GM19023 (cell line): Measurements from ENCODE around the gene CES5A.
"Not testable (repeated sequence)": the region's sequence is repeated elsewhere in the genome, so short reads cannot be mapped to it uniquely, and the experiment has no call there.

ENCODE experiments used
- ATAC-seq: cut with Tn5 transposase; IDR thresholded peaks from one replicate; pipeline ENCODE4 v1.9.1; 2021; ENCODE audit warnings: mild to moderate bottlenecking, moderate library complexity; ENCODE audit not compliant: unreplicated experiment

Gene CES5A, protein sequence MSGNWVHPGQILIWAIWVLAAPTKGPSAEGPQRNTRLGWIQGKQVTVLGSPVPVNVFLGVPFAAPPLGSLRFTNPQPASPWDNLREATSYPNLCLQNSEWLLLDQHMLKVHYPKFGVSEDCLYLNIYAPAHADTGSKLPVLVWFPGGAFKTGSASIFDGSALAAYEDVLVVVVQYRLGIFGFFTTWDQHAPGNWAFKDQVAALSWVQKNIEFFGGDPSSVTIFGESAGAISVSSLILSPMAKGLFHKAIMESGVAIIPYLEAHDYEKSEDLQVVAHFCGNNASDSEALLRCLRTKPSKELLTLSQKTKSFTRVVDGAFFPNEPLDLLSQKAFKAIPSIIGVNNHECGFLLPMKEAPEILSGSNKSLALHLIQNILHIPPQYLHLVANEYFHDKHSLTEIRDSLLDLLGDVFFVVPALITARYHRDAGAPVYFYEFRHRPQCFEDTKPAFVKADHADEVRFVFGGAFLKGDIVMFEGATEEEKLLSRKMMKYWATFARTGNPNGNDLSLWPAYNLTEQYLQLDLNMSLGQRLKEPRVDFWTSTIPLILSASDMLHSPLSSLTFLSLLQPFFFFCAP

DNA sequence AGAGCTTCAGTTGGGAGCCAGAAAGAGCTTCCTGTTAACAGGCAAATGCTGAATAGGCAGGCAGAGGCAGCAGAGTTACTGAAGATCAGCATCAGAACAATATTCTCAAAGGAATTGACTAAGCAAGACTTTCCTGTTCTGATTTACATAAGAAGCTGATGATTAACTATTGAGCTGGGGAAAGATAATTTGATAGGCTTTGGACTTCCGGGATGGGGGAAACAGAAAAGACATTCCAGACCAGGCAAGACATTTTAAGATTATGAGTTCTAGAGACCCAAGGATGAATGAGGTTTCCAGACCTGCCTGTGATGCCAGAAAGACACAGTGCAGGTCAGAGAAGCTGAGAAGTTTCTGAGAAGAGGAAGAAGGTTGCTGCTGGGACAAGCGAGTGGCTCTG is at the start of gene CES5A:
TSS of gene CES5A (minus strand) at position 101 of the 400 bp plus-strand sequence. CDS start 152 bp downstream, outside the sequence.
- no peak for ATAC-seq

GRCh38 chr16:55922662-55923061 is 47.5 kb upstream of the CES5A start:
- ATAC-seq: no peak

GRCh38 chr16:55917373-55918160 is 42.4 kb upstream of the CES5A start:
- ATAC-seq: no peak

DNA sequence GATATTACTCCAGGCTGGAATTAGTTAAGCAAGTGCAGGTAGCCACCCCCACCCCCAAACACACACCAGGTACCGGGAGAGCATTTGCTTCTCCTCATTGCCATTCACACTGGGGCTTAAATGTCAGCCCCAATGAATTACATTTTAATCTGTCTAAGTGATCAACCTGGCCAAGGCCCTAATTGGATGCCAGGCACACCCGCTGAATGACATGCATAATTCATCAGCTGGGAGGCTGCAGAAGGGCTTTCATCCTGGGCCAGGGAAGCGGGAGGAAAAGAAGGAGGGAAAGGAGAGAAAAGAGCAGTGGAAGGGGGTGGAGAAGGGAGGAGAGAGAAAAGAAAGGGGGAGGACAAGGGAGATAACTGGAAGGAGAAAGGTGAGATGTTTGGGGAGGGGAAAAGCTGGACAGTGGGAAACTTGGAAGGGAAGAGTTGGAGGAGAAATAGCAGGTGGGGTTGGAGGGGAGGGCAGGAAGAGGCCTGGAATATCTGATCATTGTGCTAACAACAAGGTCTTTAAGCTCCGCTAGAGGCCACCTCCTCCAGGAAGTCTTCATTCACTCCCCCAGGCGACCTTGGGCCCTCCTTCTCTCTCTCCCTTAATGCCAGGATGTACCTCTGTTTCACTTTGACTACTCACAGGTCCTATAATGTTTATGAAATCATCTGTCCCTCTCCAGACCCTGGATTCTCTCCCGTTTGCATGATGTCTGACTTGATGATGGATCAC is 40.1 kb upstream of the CES5A start:
- ATAC-seq: no peak

- ATAC-seq: no peak
Observed at GRCh38 chr16:55914383-55914782, 39.2 kb upstream of the CES5A start.

DNA sequence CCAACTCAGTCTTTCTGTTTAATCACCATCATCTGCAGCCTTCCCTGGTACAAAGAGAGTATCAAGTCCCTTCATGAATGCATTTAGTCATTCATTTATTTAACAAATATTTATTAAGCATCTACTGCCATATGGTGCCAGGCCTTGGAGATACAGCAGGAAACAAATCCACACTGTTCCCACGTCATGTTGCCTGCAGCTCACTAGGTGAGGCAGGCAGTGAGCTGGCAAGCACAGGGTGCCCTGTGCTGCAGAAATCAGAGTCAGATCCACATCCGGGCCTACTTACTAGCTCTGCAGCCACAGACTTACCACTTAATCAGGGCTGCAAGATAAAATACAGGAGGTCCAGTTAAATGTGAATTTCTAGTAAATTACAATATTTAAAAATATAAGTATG is 38.5 kb upstream of the CES5A start:
- no peak for ATAC-seq

DNA sequence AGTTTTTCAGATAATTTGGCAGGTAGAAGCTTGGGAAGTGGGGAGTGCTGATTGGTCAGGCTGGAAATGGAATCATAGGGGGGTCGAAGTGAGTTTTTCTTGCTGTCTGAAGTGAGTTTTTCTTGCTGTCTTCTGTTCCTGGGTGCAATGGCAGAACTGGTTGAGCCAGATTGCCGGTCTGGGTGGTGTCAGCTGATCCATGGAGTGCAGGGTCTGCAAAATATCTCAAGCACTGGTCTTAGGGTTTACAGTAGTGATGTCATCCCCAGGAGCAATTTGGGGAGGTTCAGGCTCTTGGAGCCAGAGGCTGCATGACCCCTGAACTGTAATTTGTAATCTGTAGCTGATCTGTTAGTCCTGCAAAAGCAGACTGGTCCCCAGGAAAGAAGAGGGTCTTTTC is 37.9 kb upstream of the CES5A start:
- ATAC-seq: not testable (repeated sequence)

- ATAC-seq: no peak
Observed at GRCh38 chr16:55912022-55912421, 36.8 kb upstream of the CES5A start.

GRCh38 chr16:55911616-55912015 is 36.4 kb upstream of the CES5A start:
- no peak for ATAC-seq

- no peak for ATAC-seq
Observed at GRCh38 chr16:55909876-55910275, 34.7 kb upstream of the CES5A start.

DNA sequence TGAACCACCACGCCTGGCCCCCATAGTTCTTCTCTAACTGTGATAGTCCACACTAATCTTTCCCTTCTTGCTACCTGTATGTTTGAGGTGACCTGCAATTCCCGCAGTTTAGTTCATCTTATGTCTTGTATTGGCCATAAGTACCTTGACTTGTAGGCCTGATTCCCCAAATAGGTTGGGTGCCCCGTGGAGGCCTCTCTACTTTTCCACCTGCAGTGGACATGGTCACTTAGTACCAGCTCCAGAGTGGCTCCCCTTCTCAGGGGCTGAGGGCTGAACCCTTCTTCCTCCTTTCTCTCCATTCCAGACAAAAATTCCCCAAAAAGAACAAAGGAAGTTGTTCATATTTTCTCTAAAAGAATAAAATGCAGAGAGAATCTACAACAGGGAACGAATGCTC is 33.5 kb upstream of the CES5A start:
- no peak for ATAC-seq

GRCh38 chr16:55907661-55908060 is 32.5 kb upstream of the CES5A start:
- ATAC-seq: no peak

- no peak for ATAC-seq
Observed at GRCh38 chr16:55906123-55906522, 30.9 kb upstream of the CES5A start.

DNA sequence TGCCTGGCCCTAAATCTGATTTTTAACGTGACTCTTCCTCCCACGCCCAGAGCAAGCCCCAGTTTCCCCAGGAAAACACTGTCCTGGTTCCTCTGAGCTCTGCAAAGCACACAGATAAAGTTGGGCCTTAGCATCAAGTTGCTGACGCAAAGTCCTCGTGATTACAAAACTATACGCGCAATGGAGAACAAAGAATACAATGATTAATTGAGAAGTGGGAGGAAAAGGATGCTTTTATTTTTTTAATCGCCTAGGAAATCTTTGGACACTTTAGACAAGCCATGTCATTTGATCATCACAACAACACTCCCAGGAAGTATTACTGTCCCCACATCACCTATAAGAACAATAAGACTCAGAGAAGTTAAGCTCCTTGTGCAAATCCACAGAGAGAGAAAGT is 30.5 kb upstream of the CES5A start:
- ATAC-seq: no peak

DNA sequence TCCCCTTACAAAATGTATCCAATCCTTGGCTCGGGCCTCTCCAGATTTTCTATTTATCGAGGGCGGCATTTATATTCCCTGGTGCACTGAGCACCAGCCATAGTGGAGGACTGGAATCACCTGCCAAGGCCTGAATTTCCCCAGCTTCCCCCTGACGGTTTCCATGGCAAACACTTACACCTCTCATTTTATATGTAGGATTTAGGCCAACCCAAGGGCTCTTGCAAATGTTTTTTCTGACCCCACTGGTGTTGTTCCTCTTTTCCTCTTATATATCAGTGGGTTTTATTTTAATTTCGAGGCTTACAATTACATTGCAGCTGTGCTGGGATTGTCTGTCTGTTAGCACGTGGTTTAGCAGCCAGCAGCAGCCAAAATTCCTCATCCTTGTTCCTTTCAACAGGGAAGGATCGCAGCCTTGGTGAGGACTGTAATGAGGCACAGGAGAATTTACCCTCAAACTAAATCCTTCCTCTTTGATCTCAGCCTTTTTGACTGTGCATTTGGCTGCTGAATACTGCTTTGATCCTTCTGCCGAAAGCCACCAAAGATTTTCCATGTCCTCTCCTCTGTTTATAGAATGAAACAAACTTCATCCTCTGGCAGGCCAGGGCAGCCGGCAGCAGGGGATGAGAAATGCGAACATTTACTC is 26.5 kb upstream of the CES5A start:
- no peak for ATAC-seq

DNA sequence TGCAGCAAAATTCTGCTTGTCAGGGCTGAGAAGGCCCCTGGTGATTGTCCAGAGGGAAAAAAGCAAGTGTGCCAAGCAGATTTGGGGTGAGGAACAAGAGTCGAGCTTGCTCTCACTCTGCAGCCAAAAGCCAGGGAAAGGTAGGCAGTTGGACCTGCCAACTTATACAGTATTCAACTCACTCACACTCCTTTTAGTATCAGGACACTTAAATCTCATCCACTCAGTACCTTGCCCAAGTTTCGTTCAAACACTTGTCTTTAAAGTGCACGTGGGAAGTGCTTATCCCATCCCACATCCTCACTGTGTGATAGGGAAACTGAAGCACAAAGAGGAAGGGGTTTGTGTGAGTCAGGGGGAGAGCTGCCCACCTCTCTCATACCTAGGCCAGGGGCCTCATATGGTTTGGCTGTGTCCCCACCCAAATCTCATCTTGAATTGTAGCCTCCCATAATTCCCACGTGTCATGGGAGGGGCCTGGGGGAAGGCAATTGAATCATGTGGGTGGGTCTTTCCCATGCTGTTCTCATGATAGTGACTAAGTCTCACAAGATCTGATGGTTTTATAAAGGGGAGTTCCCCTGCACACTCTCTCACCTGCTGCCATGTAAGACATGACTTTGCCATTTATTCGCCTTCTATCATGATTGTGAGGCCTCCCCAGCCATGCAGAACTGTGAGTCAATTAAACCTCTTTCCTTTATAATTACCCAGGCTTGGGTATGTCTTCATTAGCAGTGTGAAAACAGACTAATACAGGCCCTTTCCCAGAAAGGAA is 25.6 kb upstream of the CES5A start:
- no peak for ATAC-seq

GRCh38 chr16:55899857-55900256 is 24.7 kb upstream of the CES5A start:
- ATAC-seq: no peak

- ATAC-seq: no peak
Observed at GRCh38 chr16:55898592-55898991, 23.4 kb upstream of the CES5A start.

DNA sequence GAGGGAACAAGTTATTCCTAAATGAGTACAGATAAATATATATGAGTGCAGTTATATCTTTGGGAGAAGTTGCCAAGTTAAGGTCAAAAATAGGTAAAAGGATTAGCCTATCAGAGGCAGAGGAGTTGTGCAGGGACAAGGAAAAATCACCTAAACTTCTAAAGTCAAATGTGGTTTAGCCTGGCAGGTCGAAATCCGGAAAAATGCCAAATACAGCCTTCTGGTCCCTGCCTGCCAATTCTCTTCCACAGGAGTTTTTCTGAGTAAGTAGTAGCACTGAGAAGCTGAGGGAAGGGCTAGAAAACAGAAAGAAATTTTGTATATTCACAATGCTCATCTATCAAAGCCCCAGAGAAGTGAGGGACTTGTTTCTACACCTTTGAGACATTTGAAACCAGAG is 17.6 kb upstream of the CES5A start:
- no peak for ATAC-seq

- no peak for ATAC-seq
Observed at GRCh38 chr16:55889518-55889917, 14.3 kb upstream of the CES5A start.
